LNCAP (cell line): ENCODE measurements around the gene CT45A9.
"Not testable (repeated sequence)": the region's sequence is repeated elsewhere in the genome, so short reads cannot be mapped to it uniquely, and the experiment has no call there.

Source experiments
- CTCF ChIP-seq: fragments of 450-650 bp; IDR thresholded peaks from 2 replicates; pipeline ENCODE4 v1.5.1; 2017; ENCODE audit warnings: mild to moderate bottlenecking

CT45A9 gene

GRCh38 chrX:135871712-135872111, at the start of gene CT45A9:
CT45A9 (minus strand) TSS chrX:135871812; CDS start chrX:135868061, 3,751 bp downstream.
- not testable (repeated sequence) for TF ChIP-seq CTCF

- no peak for TF ChIP-seq CTCF
Measured at GRCh38 chrX:135914404-135914803, 42.8 kb upstream of the CT45A9 start.

GRCh38 chrX:135910251-135910650, 38.6 kb upstream of the CT45A9 start:
- TF ChIP-seq CTCF = no peak

GRCh38 chrX:135893294-135893817, 21.7 kb upstream of the CT45A9 start, which contains the start of the genes CT45A10 and SAGE1:
CT45A10 (minus strand) TSS chrX:135893444; CDS start chrX:135885344, 8,100 bp downstream.
SAGE1 (plus strand) TSS chrX:135893716; CDS start chrX:135896243, 2,527 bp downstream.
- TF ChIP-seq CTCF = no peak

GRCh38 chrX:135892781-135893180, 21.2 kb upstream of the CT45A9 start:
- TF ChIP-seq CTCF = no peak

- no peak for TF ChIP-seq CTCF
Measured at GRCh38 chrX:135890087-135890585, 18.5 kb upstream of the CT45A9 start.

GRCh38 chrX:135888976-135889375, 17.4 kb upstream of the CT45A9 start:
- TF ChIP-seq CTCF = peak; percentile 18; the same call in 1 of the 2 replicates

- TF ChIP-seq CTCF = not testable (repeated sequence)
Measured at GRCh38 chrX:135854438-135854837, 17.2 kb downstream of the CT45A9 start, which contains the start of gene CT45A8. CT45A8 (minus strand) TSS chrX:135854538; CDS start chrX:135850783, 3,755 bp downstream.
